Endodermal cell (in vitro differentiated cells): Measurements from ENCODE around the gene RHEB. TPM values are rescaled to one million over a fixed set of nuclear protein-coding genes. Genes with fewer than 3 reads are reported as not detected.

Experiments
- DNase-seq: peaks from one replicate; pipeline ENCODE4 v3.0.0-alpha.2; 2017
- H3K27ac ChIP-seq: 2 replicates; pipeline ENCODE4 v1.5.1; 2013; ENCODE audit warnings: mild to moderate bottlenecking, low read depth, low read length, moderate library complexity
- H3K27me3 ChIP-seq: 2 replicates; pipeline ENCODE4 v1.6.1; 2013; ENCODE audit warnings: mild to moderate bottlenecking, low read length, moderate library complexity; ENCODE audit not compliant: insufficient read depth, control insufficient read depth, poor library complexity, severe bottlenecking
- H3K36me3 ChIP-seq: 2 replicates; pipeline ENCODE4 v1.7.0; 2013; ENCODE audit warnings: mild to moderate bottlenecking, low read length, moderate library complexity; ENCODE audit not compliant: control insufficient read depth, insufficient read depth
- H3K4me1 ChIP-seq: one replicate; pipeline ENCODE4 v1.7.0; 2013; ENCODE audit warnings: low read length; ENCODE audit not compliant: control insufficient read depth, insufficient read depth
- H3K4me3 ChIP-seq: 2 replicates; pipeline ENCODE4 v1.5.1; 2013; ENCODE audit warnings: mild to moderate bottlenecking, low read length, moderate library complexity
- H3K9ac ChIP-seq: 2 replicates; pipeline ENCODE4 v1.6.1; 2013; ENCODE audit warnings: mild to moderate bottlenecking, low read length, moderate library complexity; ENCODE audit not compliant: poor library complexity, severe bottlenecking; ENCODE audit errors: extremely low read depth
- H3K9me3 ChIP-seq: 2 replicates; pipeline ENCODE4 v1.6.1; 2013; ENCODE audit warnings: mild to moderate bottlenecking, low read length, moderate library complexity; ENCODE audit not compliant: control insufficient read depth
- H3K27ac Mint-ChIP-seq: 2 replicates; pipeline ENCODE4 v1.8.0; 2020; ENCODE audit warnings: mixed read lengths
- H3K27me3 Mint-ChIP-seq: 2 replicates; pipeline ENCODE4 v1.8.0; 2021; ENCODE audit warnings: mild to moderate bottlenecking, mixed read lengths; ENCODE audit not compliant: insufficient read depth
- H3K36me3 Mint-ChIP-seq: 2 replicates; pipeline ENCODE4 v1.8.0; 2020; ENCODE audit warnings: low read depth, mixed read lengths
- H3K4me1 Mint-ChIP-seq: 2 replicates; pipeline ENCODE4 v1.8.0; 2020; ENCODE audit warnings: mixed read lengths
- H3K4me3 Mint-ChIP-seq: 2 replicates; pipeline ENCODE4 v1.8.0; 2020; ENCODE audit warnings: mild to moderate bottlenecking, moderate library complexity, mixed read lengths
- H3K9me3 Mint-ChIP-seq: 2 replicates; pipeline ENCODE4 v1.8.0; 2020; ENCODE audit warnings: mild to moderate bottlenecking, mixed read lengths
- WGBS, 2 experiments: methylation state at CpG; one replicate each; pipeline versions ENCODE4 v1.1.5 to v1.1.7; 2013; ENCODE audit warnings: missing lambda C conversion rate in 2 of 2, mixed read lengths in 1 of 2; ENCODE audit not compliant: insufficient coverage in 1 of 2, insufficient read length in 1 of 2; 5-methylcytosine and 5-hydroxymethylcytosine counted together
- total RNA-seq, 2 donors: library from RNA; stranded (reverse); fragmentation: NEBNext Ultra II Directional in 1 of 2; extraction: Animal tissue kit (Norgen Biotek cat#: 25700) in 1 of 2; gene quantifications; 2 replicates in 1 of 2; 3 replicates in 1 of 2; pipeline ENCODE4 v1.2.1, GENCODE V29; 2021
- TF ChIP-seq, protein P1 (sequence below): fragments of 200-600 bp; sonication (generic); conservative IDR thresholded peaks from 2 replicates; pipeline ENCODE4 v1.5.0; 2021; ENCODE audit warnings: antibody characterized with exemption, mild to moderate bottlenecking

The RHEB gene
- total RNA-seq, 2 donors from 2014 or later, result 108 to 113 TPM

DNA sequence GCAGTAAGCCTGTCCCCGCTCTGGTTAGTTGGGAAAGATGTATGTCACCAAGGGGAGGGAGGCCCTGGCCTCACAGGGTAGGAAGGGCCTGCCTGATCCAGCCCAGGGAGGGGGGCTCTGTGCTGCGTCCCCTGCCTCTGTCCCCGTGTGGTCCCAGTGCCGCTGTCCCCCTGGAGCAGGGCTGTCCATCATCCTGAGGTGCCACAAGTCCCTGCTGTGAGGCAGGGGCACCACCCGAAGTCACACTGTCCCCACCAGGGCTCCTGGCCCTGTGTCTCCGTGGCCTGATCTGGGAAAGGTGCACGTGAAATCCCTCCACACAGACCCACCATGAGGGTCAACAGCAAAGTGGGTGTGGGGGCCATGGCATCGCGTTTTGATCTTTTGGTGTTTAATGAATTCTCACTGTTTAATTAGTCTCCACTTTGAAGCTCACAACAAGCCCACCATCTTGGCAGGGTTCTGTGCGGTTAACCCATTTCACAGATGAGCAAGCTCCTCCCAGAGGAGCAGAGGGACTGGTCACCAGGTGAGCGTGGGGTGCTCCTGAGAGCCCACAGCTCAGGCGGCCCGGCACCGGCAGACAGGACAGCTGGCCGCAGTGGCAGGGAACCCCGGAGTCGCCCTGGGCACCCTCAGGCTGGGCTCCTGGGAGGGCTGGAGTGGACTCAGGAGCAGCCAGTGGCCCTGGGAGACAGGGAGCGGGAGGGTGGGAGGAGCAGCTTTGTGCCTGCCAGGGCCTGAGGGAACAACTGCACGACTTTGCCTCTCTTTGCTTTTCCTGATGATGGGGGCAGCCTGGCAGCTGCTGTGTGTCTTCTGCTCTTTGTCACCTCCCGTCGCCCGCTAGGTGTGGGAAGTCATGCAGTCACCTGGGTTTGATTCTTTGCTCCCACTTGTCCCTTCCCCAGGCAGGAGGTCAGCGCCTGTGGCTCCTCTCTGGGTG is 67.8 kb downstream of the RHEB start:
- Histone ChIP-seq H3K9me3 (no peaks in the 10 kb centered on the region), H3K4me1 (no peaks in the 10 kb centered on the region), H3K27me3 (no peaks in the 10 kb centered on the region), H3K36me3 (no peaks in the 10 kb centered on the region), H3K4me3 (no peak overlapping the region), H3K27ac (no peak overlapping the region), H3K9ac (no peak overlapping the region)
- no peak for DNase-seq
- Mint-ChIP-seq H3K27ac (no peak overlapping the region), H3K27me3 (peaks cover 8% of the 10 kb centered on the region), H3K4me3 (no peak overlapping the region), H3K4me1 (peaks cover under 1% of the 10 kb centered on the region), H3K9me3 (no peaks in the 10 kb centered on the region), H3K36me3 (no peaks in the 10 kb centered on the region)
- TF ChIP-seq, protein P1, sequence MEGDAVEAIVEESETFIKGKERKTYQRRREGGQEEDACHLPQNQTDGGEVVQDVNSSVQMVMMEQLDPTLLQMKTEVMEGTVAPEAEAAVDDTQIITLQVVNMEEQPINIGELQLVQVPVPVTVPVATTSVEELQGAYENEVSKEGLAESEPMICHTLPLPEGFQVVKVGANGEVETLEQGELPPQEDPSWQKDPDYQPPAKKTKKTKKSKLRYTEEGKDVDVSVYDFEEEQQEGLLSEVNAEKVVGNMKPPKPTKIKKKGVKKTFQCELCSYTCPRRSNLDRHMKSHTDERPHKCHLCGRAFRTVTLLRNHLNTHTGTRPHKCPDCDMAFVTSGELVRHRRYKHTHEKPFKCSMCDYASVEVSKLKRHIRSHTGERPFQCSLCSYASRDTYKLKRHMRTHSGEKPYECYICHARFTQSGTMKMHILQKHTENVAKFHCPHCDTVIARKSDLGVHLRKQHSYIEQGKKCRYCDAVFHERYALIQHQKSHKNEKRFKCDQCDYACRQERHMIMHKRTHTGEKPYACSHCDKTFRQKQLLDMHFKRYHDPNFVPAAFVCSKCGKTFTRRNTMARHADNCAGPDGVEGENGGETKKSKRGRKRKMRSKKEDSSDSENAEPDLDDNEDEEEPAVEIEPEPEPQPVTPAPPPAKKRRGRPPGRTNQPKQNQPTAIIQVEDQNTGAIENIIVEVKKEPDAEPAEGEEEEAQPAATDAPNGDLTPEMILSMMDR, result no peak
- 88 to 93% methylated on average over 15 to 23 of the region's 23 CpGs for WGBS, 2 experiments

GRCh38 chr7:151451156-151451555 is 68.5 kb downstream of the RHEB start:
- no peaks in the 10 kb centered on the region for H3K36me3 ChIP-seq
- Mint-ChIP-seq H3K4me1 (no peaks in the 10 kb centered on the region), H3K36me3 (no peaks in the 10 kb centered on the region), H3K4me3 (no peak overlapping the region), H3K27ac (no peak overlapping the region), H3K27me3 (peaks cover 12% of the 10 kb centered on the region), H3K9me3 (no peaks in the 10 kb centered on the region)
- no peaks in the 10 kb centered on the region for H3K27me3 ChIP-seq
- H3K4me1 ChIP-seq, result no peaks in the 10 kb centered on the region
- TF ChIP-seq, protein P1, result no peak
- H3K9ac ChIP-seq, result no peak overlapping the region
- no peak for DNase-seq
- H3K27ac ChIP-seq, result no peak overlapping the region
- H3K4me3 ChIP-seq, result no peak overlapping the region
- no peaks in the 10 kb centered on the region for H3K9me3 ChIP-seq
- WGBS, 2 experiments, result 76 to 90% methylated on average over 5 of the region's 5 CpGs

DNA sequence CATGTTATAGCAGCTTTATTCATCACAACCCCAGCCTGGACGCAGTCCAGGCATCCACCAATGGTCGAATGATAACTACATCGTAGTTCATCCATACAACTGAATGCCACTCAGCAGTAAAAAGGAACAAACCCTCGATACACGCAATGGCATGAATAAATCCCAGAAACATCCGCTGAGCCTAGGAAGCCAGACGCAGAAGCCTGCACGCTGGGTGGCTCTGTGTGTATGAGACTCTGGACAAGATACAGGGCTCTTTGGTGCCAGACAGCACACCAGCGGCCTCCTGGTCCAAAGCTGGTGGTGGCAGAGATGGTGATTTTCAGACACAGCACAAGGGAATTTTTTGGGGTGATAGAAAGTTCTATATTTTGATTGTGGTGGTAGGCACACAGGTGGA is 69.7 kb downstream of the RHEB start:
- Mint-ChIP-seq H3K36me3 (no peaks in the 10 kb centered on the region), H3K4me1 (no peaks in the 10 kb centered on the region), H3K27me3 (peaks cover 12% of the 10 kb centered on the region), H3K9me3 (no peaks in the 10 kb centered on the region), H3K4me3 (no peak overlapping the region), H3K27ac (no peak overlapping the region)
- Histone ChIP-seq H3K9ac (no peak overlapping the region), H3K36me3 (no peaks in the 10 kb centered on the region), H3K27ac (no peak overlapping the region), H3K9me3 (no peaks in the 10 kb centered on the region), H3K27me3 (no peaks in the 10 kb centered on the region), H3K4me3 (no peak overlapping the region), H3K4me1 (no peaks in the 10 kb centered on the region)
- no peak for DNase-seq
- WGBS, 2 experiments, result 95 to 96% methylated on average over 9 of the region's 9 CpGs
- TF ChIP-seq, protein P1, result no peak
